ENCODE measurements around the gene ZSCAN10. TPM values are rescaled to one million over a fixed set of nuclear protein-coding genes. Genes with fewer than 3 reads are reported as not detected.

The ZSCAN10 gene
- total and polyA plus RNA-seq, 2 experiments from 2014 or later = 217 to 519 TPM

- Mint-ChIP-seq H3K36me3 (ENCODE audit: low read depth) (peaks cover 36% of the 10 kb centered on the region), H3K27me3 (ENCODE audit: insufficient read depth, low read depth, poor library complexity) (peaks cover 7% of the 10 kb centered on the region), H3K9me3 (peaks cover 2% of the 10 kb centered on the region; the same call in 1 of the 3 replicates), H3K4me1 (peaks cover 11% of the 10 kb centered on the region), H3K4me3 (no peak overlapping the region), H3K27ac (no peak overlapping the region)
- Histone ChIP-seq H3K79me2 (replicated peaks; ENCODE audit: insufficient read depth) (peaks cover 8% of the 10 kb centered on the region; the same call in 1 of the 2 replicates), H4K20me1 (replicated peaks; ENCODE audit: insufficient read depth) (peaks cover 4% of the 10 kb centered on the region; the same call in 1 of the 2 replicates), H3K4me2 (no peak overlapping the region), H3K4me3 (no peak overlapping the region), H3K9me2 (ENCODE audit: insufficient read depth) (no peaks in the 10 kb centered on the region), H3K27me3 (ENCODE audit: insufficient read depth) (no peaks in the 10 kb centered on the region), H3K4me1 (ENCODE audit: insufficient read depth) (peaks cover 4% of the 10 kb centered on the region; the same call in 1 of the 2 replicates), H3K36me3 (ENCODE audit: insufficient read depth) (peaks cover 9% of the 10 kb centered on the region; the same call in 1 of the 2 replicates), H3F3A (replicated peaks; ENCODE audit: low read depth) (peaks cover 13% of the 10 kb centered on the region), H3K27ac (ENCODE audit: low read depth) (no peak overlapping the region), H2AFZ (no peak overlapping the region)
- ATAC-seq (no peak), DNase-seq (ENCODE audit: low spot score) (no peak)
- TF ChIP-seq STAT1 (IDR thresholded peaks at IDR 0.05; ENCODE audit: unreplicated experiment) (no peak), JUNB (IDR thresholded peaks at IDR 0.05; ENCODE audit: unreplicated experiment) (no peak), POLR2AphosphoS5 (IDR thresholded peaks at IDR 0.05; ENCODE audit: low read depth) (no peak), CTCF (conservative IDR thresholded peaks at IDR 0.05; ENCODE audit: low read depth in 2 of 2) (no peak), ZNF331 (CRISPR knock-in tag; IDR thresholded peaks at IDR 0.05; ENCODE audit: low read depth) (no peak), ZNF114 (CRISPR knock-in tag; IDR thresholded peaks at IDR 0.05) (no peak), EZH2phosphoT487 (IDR thresholded peaks at IDR 0.05; ENCODE audit: unreplicated experiment) (no peak), CREB1 (CRISPR knock-in tag; IDR thresholded peaks at IDR 0.05; ENCODE audit: low read depth) (no peak), NANOG (IDR thresholded peaks at IDR 0.05; ENCODE audit: borderline replicate concordance) (no peak), REST (IDR thresholded peaks at IDR 0.05; ENCODE audit: unreplicated experiment) (no peak), ZNF462 (CRISPR knock-in tag; IDR thresholded peaks at IDR 0.05) (no peak), EZH2 (IDR thresholded peaks at IDR 0.05; ENCODE audit: low read depth, unreplicated experiment) (no peak), ETS1 (IDR thresholded peaks at IDR 0.05) (no peak)
Measured at GRCh38 chr16:3118846-3119245, 19.8 kb upstream of the ZSCAN10 start.

Measured in GM23338 (cell line).